IPS DF 6.9 (cell line): Measurements from ENCODE around the gene GRK5.

Source experiments
- DNase-seq: peaks from one replicate; pipeline ENCODE4 v3.0.0-alpha.2; 2013; ENCODE audit warnings: low read depth, low spot score
- H3K27ac ChIP-seq: one replicate; pipeline ENCODE4 v1.5.1; 2013; ENCODE audit warnings: low read length, control low read depth
- H3K27me3 ChIP-seq: 2 replicates; pipeline ENCODE4 v1.6.1; 2013; ENCODE audit warnings: mild to moderate bottlenecking, low read length; ENCODE audit not compliant: control insufficient read depth, insufficient read depth
- H3K36me3 ChIP-seq: 2 replicates; pipeline ENCODE4 v1.6.1; 2013; ENCODE audit warnings: low read length; ENCODE audit not compliant: control insufficient read depth, insufficient read depth
- H3K4me1 ChIP-seq: 2 replicates; pipeline ENCODE4 v1.6.1; 2013; ENCODE audit warnings: low read length; ENCODE audit not compliant: control insufficient read depth, insufficient read depth
- H3K4me3 ChIP-seq: 2 replicates; pipeline ENCODE4 v1.5.1; 2013; ENCODE audit warnings: mild to moderate bottlenecking, low read length
- H3K9me3 ChIP-seq: 2 replicates; pipeline ENCODE4 v1.6.1; 2013; ENCODE audit warnings: low read length, inconsistent platforms; ENCODE audit not compliant: control insufficient read depth, insufficient read depth
- WGBS: extraction: QIAGEN DNeasy Blood & Tissue Kit; methylation state at CpG from one replicate; pipeline ENCODE4 v1.1.7; 2013; ENCODE audit warnings: mixed read lengths, missing lambda C conversion rate; ENCODE audit not compliant: insufficient read length, insufficient coverage; 5-methylcytosine and 5-hydroxymethylcytosine counted together

Gene GRK5

DNA sequence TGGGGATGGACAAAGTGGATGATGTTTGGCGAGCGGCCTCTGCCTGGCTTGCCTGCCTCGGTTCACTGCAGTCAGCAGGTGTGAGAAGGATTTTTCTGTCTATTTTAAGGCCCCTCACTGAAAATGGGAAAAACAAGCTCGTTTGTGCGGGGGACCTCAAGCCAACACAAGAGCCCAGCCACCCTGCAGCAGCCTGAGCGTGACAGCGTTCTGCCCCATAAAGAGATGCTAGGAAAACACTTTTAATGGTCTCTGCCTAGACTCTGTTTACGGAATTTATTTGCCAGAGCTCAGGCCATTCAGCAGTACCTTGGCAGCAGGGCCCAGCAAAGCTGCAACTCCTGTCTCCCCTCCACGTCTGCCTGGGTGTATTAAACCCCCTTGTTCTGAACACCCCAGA is 131.7 kb downstream of the GRK5 start:
- Histone ChIP-seq H3K4me3 (no peak overlapping the region), H3K36me3 (no peaks in the 10 kb centered on the region; the same call in 1 of the 2 replicates), H3K27me3 (no peaks in the 10 kb centered on the region), H3K4me1 (no peaks in the 10 kb centered on the region), H3K9me3 (no peaks in the 10 kb centered on the region), H3K27ac (no peak overlapping the region)
- no CpG with 5 or more reads among the region's 9 CpGs for WGBS
- no peak for DNase-seq

DNA sequence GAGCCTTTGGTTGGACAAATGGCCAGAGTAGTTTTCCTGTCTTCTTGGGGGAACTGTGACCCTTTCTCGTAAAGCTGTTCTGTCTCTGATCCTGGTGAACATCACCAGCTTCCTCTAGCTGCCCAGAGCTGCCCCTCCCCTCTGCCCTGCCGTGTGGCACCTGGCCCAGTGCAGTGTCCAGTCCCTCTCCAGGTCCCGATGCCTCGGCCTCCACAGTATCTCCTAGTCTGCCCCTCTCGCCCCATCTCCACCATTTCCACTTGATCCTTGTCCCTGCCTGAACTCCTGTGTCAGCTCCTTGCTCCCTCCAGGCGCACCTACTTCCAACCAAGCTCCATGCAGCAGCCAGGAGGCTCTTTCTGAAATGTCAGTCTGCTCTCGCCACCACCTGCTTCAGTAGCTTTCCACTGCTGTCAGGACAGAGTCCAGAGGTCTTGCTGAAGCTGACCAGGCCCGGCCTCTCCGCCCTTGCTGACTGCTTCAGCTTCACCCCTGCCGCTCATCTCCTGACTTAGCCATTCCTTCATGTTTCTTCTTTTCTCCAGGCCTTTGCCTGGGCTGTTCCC is 133.6 kb downstream of the GRK5 start:
- 0 out of 2 replicates have a peak, but pooled peaks cover 1% of the 10 kb centered on the region for H3K4me1 ChIP-seq
- WGBS = no CpG with 5 or more reads among the region's 10 CpGs
- DNase-seq = no peak

DNA sequence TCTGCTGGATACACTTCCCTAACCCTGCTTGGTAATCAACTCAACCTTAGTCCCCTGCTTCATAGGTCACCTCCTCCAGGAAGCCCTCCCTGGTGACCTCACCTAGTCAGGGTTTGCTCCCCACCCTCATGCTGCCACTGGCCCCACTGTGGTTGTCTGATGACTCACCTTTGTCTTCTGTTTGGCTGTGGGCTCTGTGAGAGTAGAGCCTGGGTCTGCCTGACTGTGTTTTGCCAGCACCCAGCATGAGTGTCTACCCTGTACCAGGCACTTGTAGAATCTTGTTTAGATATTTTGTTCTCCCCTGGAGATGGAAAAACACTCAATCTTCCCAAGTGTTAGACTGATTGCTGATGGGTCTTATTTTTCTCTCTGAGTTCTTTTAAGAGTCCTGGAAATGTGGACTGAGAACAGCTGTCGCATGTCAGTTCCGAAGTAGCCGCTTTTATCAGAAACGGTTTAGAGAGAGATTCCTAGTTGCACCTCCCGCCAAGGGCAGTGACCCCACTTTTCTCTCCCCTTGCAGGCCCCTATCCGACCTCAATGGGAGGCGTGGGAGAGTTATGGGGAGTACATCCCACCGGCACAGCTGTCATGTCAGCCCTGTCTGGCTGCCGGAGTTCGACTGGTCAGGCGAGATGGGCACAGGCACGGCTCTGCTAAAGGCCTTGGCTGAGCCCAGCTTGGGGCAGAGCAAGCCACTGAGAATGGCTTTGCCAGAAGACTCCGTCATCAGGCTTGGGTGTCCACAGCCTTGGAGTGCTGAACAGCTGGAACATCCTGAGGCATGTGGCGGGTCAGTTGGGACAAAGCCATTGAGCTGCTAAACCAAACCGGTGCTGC is 134.3 kb downstream of the GRK5 start:
- WGBS = no CpG with 5 or more reads among the region's 15 CpGs
- Histone ChIP-seq H3K27ac (no peak overlapping the region), H3K27me3 (no peaks in the 10 kb centered on the region), H3K4me1 (0 out of 2 replicates have a peak, but pooled peaks cover 1% of the 10 kb centered on the region), H3K9me3 (no peaks in the 10 kb centered on the region), H3K4me3 (no peak overlapping the region), H3K36me3 (no peaks in the 10 kb centered on the region; the same call in 1 of the 2 replicates)
- no peak for DNase-seq

More for the DNA sequence above, 133.6 kb downstream of the GRK5 start:
- Histone ChIP-seq H3K9me3 (no peaks in the 10 kb centered on the region), H3K4me3 (no peak overlapping the region), H3K36me3 (no peaks in the 10 kb centered on the region; the same call in 1 of the 2 replicates), H3K27me3 (no peaks in the 10 kb centered on the region), H3K27ac (no peak overlapping the region)

DNA sequence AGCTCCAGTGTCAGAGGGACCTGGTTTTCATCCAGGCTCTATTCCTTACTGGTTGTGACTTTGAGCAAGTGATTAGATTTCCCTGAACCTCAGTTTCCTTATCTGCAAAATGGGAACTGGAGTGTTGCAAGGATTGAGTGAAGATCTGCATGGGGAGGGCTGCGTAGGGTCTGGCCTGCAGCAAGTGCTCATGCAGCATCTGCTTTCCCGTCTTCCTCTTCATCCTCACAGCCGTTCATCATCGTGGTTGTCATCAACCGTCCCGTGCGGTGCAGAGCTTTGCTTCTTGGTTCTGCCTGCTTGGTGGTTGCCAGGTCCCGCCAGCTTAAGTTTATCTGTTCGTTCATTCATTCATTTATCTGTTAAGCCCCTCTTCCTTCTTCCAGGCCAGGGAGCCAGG is 135.0 kb downstream of the GRK5 start:
- Histone ChIP-seq H3K4me3 (no peak overlapping the region; the same call in 1 of the 2 replicates), H3K27me3 (no peaks in the 10 kb centered on the region), H3K36me3 (no peaks in the 10 kb centered on the region; the same call in 1 of the 2 replicates), H3K9me3 (no peaks in the 10 kb centered on the region), H3K4me1 (0 out of 2 replicates have a peak, but pooled peaks cover 1% of the 10 kb centered on the region), H3K27ac (no peak overlapping the region)
- no CpG with 5 or more reads among the region's 9 CpGs for WGBS
- DNase-seq = no peak

DNA sequence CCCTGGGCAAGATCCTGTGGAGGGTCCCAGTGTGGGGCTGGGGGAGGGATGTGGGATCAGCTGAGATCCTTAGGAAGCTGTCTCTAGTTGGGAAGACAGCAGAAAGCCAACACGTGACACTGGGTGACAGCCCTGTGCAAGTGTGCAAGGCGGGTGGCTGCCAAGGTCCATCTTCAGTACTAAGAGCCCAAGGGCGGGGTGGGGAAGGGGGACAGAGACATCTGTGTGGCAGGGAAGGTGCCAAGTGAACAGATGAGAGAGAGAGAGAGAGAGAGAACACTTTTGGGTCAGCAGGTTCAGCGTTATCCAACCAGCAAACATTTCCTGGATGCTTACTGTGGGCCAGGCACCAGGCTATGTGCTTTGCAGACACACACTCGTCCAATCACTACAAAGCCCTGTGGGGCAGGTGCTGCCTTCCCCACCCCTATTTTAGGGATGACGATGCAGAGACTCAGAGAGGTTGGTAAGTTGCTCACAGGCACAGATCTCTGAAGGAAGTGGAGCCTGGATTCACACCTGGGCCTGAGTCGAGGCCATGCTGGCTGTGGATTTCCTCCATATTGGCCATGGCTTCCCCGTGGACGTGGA is 135.7 kb downstream of the GRK5 start:
- DNase-seq = no peak
- H3K9me3 ChIP-seq = no peaks in the 10 kb centered on the region
- H3K4me3 ChIP-seq = no peak overlapping the region
- H3K4me1 ChIP-seq = 0 out of 2 replicates have a peak, but pooled peaks cover 1% of the 10 kb centered on the region
- no CpG with 5 or more reads among the region's 9 CpGs for WGBS
- no peaks in the 10 kb centered on the region for H3K27me3 ChIP-seq
- no peak overlapping the region for H3K27ac ChIP-seq
- H3K36me3 ChIP-seq = no peaks in the 10 kb centered on the region; the same call in 1 of the 2 replicates

DNA sequence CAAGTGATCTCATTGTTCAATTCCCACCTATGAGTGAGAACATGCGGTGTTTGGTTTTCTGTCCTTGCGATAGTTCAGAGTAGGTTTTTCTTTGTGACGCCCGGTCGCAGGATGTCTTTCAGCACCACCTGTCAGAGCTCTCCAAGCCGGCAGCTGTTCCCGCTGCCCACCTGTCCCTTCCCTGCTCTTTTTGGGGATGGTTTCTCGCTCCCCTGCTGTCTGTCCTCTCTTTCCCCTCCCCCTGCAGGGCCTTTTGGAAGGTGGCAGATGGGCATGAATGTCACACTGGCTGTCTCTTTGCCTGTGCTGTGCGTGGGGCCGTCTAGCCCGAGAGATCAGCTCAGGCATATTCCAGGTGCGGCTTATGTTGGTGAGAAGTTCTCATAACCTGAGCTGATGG is 137.0 kb downstream of the GRK5 start:
- Histone ChIP-seq H3K4me1 (0 out of 2 replicates have a peak, but pooled peaks cover 1% of the 10 kb centered on the region), H3K27ac (no peak overlapping the region), H3K36me3 (no peaks in the 10 kb centered on the region; the same call in 1 of the 2 replicates), H3K27me3 (no peaks in the 10 kb centered on the region), H3K9me3 (no peaks in the 10 kb centered on the region), H3K4me3 (no peak overlapping the region)
- no CpG with 5 or more reads among the region's 12 CpGs for WGBS
- no peak for DNase-seq

DNA sequence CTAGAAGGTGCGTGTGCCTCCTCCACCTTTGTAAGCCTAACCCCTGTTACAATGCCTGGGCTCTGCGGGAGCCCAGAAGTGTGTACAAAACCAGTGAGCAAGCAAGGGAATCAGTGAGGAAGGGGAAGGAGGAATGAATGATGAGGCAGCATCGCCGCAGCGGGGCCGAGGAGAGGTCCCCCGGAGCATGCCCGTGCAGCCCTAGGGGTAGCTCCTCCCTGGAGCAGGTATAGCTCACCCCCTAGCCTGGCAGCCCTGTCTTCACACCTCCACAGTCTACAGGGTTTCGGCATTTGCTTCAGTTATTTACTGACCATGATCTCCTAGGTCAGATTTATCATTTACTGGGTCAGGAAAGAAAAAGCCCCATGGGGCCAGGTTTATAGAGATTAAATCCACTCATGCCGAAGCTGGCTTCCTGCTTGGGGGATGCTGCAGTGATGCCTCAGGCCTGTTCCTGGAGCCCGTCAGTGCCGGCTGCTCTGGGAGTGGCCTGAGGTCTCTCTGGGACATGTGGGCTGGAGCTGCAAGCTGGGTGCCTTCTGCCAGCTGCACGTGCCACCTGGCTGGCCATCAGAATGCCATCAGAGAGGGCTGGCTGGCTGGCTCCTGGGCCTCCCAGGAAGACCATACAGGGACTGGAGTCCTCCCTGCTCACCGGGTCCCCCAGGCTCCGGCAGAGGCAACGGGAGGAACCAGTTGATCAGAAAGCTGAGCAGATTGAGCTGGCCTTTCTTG is 138.9 kb downstream of the GRK5 start:
- H3K27me3 ChIP-seq = no peaks in the 10 kb centered on the region
- no peak overlapping the region for H3K4me3 ChIP-seq
- no CpG with 5 or more reads among the region's 16 CpGs for WGBS
- H3K9me3 ChIP-seq = no peaks in the 10 kb centered on the region
- no peak overlapping the region for H3K27ac ChIP-seq
- H3K36me3 ChIP-seq = no peaks in the 10 kb centered on the region
- no peak for DNase-seq
- 0 out of 2 replicates have a peak, but pooled peaks cover 1% of the 10 kb centered on the region for H3K4me1 ChIP-seq

DNA sequence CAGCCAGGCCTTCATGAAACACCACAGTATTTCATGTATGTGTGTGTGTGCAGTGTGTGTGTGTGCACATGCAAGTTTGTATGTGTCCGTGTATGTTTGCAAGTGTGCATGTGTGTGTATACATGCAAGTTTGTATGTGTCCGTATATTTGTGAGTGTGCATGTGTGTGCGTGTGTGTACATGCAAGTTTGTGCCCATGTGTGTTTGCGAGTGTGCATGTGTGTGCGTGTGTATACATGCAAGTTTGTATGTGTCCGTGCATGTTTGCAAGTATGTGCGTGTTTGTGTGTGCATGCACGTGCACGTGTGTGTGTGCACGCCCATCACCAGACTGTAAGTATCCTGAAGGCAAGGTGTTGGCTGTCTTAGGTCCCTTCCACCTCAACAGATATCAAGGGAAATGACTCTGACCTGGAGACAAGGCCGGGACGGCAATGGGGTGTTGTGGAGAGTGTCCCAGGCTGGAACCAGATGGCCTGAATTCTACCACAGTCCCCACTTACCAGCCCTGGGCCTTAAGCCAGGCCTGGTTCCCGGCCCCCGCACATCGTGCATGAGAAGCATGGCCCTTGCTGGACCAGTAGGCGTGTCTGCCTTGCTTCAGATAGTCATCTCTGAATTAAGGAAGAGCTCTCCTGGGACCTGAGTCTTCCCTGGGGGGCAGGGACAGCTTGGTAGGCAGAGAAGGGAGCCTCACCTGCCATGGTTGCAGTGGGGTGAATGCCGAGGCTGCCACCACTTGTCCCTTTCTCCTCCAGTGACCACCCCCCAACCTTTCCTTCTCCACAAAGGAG is 140.0 kb downstream of the GRK5 start:
- WGBS = no CpG with 5 or more reads among the region's 17 CpGs

DNA sequence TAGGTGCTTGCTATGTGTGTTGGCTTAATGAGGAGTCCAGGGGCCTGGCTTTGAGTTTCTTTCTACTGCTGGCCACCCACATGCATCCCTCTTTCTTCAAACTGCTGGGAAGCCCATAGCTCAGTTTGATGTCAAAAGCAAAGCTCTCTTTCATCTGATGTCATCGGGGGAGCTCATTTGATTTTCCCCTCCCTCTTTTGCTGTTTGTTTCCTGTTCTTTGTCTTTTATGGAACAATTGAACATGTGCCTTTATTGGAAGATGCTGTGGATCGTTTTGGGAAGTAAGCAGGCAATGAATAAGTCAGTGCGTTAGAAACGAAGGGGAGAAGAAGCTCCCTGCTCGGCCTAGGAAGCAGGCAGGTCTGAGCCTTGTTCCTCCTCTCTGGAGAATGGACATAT is 140.7 kb downstream of the GRK5 start:
- Histone ChIP-seq H3K9me3 (no peaks in the 10 kb centered on the region; the same call in 1 of the 2 replicates), H3K4me1 (0 out of 2 replicates have a peak, but pooled peaks cover 1% of the 10 kb centered on the region), H3K36me3 (no peaks in the 10 kb centered on the region), H3K27me3 (no peaks in the 10 kb centered on the region), H3K4me3 (no peak overlapping the region), H3K27ac (no peak overlapping the region)
- no CpG with 5 or more reads among the region's 5 CpGs for WGBS
- DNase-seq = no peak

More for the DNA sequence above, 140.0 kb downstream of the GRK5 start:
- no peaks in the 10 kb centered on the region for H3K36me3 ChIP-seq
- DNase-seq = no peak
- H3K27ac ChIP-seq = no peak overlapping the region
- no peak overlapping the region for H3K4me3 ChIP-seq
- no peaks in the 10 kb centered on the region; the same call in 1 of the 2 replicates for H3K9me3 ChIP-seq
- H3K27me3 ChIP-seq = no peaks in the 10 kb centered on the region
- 0 out of 2 replicates have a peak, but pooled peaks cover 1% of the 10 kb centered on the region for H3K4me1 ChIP-seq
